T-helper 2 cell treated with Interferon-gamma antibody and Interleukin-4, amounts not matched to agents 5 μg/mL and 100 μg/mL, for 36 hours (primary cell): Measurements from ENCODE around the gene ATP9B.
"Not testable (repeated sequence)": the region's sequence is repeated elsewhere in the genome, so short reads cannot be mapped to it uniquely, and the experiment has no call there.

Source experiments
- DNase-seq: peaks from one replicate; pipeline ENCODE4 v3.0.0; 2021; ENCODE audit warnings: low spot score
- H3K27ac Mint-ChIP-seq: one replicate; pipeline ENCODE4 v1.8.0; 2021; ENCODE audit warnings: mild to moderate bottlenecking, mixed read lengths
- H3K27me3 Mint-ChIP-seq: one replicate; pipeline ENCODE4 v1.8.0; 2021; ENCODE audit warnings: low read depth, mixed read lengths
- H3K36me3 Mint-ChIP-seq: one replicate; pipeline ENCODE4 v1.8.0; 2021; ENCODE audit warnings: low read depth, mixed read lengths
- H3K4me1 Mint-ChIP-seq: one replicate; pipeline ENCODE4 v1.8.0; 2021; ENCODE audit warnings: low read depth, mixed read lengths
- H3K4me3 Mint-ChIP-seq: one replicate; pipeline ENCODE4 v1.8.0; 2022; ENCODE audit warnings: mild to moderate bottlenecking, moderate library complexity, mixed read lengths
- H3K9me3 Mint-ChIP-seq: one replicate; pipeline ENCODE4 v1.8.0; 2021; ENCODE audit warnings: mixed read lengths

ATP9B gene

DNA sequence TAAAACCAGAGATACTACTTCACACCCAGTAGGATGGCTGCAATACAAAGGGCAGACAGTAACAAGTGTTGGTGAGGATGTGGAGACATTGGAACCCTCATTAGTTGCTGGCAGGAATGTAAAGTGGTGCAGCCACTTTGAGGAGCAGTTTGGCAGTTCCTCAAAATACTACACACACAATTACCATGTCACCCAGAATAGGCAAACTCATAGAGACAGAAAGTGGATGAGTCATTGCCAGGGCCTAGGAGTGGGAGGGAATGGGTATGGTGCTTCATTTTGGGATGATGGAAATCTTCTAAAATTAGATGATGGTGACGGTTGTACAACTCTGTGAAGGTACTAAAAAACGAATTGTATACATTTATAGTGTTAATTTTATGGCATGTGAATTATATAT is 54.8 kb downstream of the ATP9B start:
- Mint-ChIP-seq H3K27me3 (no peaks in the 10 kb centered on the region), H3K9me3 (no peaks in the 10 kb centered on the region), H3K36me3 (peaks cover 23% of the 10 kb centered on the region), H3K4me3 (no peak overlapping the region), H3K4me1 (no peaks in the 10 kb centered on the region), H3K27ac (no peak overlapping the region)
- no peak for DNase-seq

- Mint-ChIP-seq H3K36me3 (peaks cover 10% of the 10 kb centered on the region), H3K27ac (no peak overlapping the region), H3K4me1 (no peaks in the 10 kb centered on the region), H3K4me3 (no peak overlapping the region), H3K9me3 (no peaks in the 10 kb centered on the region), H3K27me3 (no peaks in the 10 kb centered on the region)
- no peak for DNase-seq
These were observed 59.9 kb downstream of the ATP9B start for GRCh38 chr18:79129120-79129519.

DNA sequence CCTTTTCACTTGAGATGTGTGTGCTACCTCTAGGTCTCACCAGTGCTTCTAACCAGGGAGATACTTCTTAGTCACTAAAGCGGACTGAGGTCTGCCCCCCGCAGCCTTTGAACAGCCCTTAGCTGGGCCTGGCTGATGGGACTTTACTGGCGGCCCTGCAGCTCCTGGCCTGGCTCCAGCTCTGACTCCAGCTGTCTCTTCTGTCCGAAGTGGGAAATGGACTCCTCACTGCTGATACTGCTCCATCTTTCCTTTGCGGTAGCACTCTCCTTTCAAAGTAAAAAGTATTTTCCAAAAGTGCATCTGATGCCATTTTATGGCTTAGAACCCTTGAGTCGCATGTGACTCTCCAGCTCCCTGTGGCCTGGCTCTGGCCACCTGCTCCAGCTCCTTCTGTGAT is 64.5 kb downstream of the ATP9B start:
- no peaks in the 10 kb centered on the region for H3K27me3 Mint-ChIP-seq
- H3K36me3 Mint-ChIP-seq = peaks cover 3% of the 10 kb centered on the region
- peaks cover 2% of the 10 kb centered on the region for H3K4me1 Mint-ChIP-seq
- H3K27ac Mint-ChIP-seq = no peak overlapping the region
- H3K4me3 Mint-ChIP-seq = no peak overlapping the region
- no peak for DNase-seq
- H3K9me3 Mint-ChIP-seq = no peaks in the 10 kb centered on the region

GRCh38 chr18:79135924-79136323 is 66.7 kb downstream of the ATP9B start:
- Mint-ChIP-seq H3K27me3 (no peaks in the 10 kb centered on the region), H3K36me3 (peaks cover 3% of the 10 kb centered on the region), H3K9me3 (no peaks in the 10 kb centered on the region), H3K4me3 (no peak overlapping the region), H3K27ac (no peak overlapping the region), H3K4me1 (peaks cover 2% of the 10 kb centered on the region)
- no peak for DNase-seq

DNA sequence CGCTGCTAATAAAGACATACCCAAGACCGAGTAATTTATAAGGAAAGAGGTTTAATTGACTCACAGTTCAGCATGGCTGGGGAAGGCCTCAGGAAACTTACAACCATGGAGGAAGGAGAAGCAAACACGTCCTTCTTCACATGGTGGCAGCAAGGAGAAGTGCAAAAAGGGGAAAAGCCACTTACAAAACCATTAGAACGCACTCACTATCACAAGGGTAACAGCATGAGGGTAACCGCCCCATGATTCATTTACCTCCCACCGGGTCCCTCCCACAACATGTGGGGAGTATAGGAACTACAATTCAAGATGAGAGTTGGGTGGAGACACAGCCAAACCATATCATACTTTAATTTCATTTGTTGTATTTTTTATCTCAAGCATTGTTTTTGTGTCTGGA is 67.5 kb downstream of the ATP9B start:
- H3K27ac Mint-ChIP-seq = no peak overlapping the region

GRCh38 chr18:79139206-79139605 is 70.0 kb downstream of the ATP9B start:
- Mint-ChIP-seq H3K4me3 (no peak overlapping the region), H3K4me1 (peaks cover 2% of the 10 kb centered on the region), H3K27me3 (no peaks in the 10 kb centered on the region), H3K27ac (no peak overlapping the region), H3K36me3 (peaks cover 5% of the 10 kb centered on the region), H3K9me3 (no peaks in the 10 kb centered on the region)
- no peak for DNase-seq

More for the DNA sequence above, 67.5 kb downstream of the ATP9B start:
- H3K36me3 Mint-ChIP-seq = peaks cover 3% of the 10 kb centered on the region
- H3K9me3 Mint-ChIP-seq = no peaks in the 10 kb centered on the region
- no peak overlapping the region for H3K4me3 Mint-ChIP-seq
- peaks cover 2% of the 10 kb centered on the region for H3K4me1 Mint-ChIP-seq
- H3K27me3 Mint-ChIP-seq = no peaks in the 10 kb centered on the region
- no peak for DNase-seq

DNA sequence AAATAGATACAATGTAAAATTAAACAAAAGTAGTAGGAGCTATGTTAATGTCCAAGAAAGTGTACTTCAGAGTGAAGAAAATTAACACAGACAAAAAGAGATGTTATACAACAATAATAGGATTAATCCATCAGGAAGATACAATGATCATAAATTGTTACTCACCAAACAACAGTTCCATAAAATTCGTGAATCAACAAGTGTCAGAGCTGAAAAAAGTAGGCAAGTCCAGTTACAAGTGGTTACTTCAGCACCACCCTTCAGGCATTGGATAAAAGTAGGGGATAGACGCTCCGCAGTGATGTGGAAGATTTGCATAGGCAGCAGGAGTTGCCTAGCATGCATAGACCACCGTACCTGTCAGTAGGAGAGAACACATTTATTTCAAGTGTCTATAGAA is 77.8 kb downstream of the ATP9B start:
- Mint-ChIP-seq H3K4me3 (no peak overlapping the region), H3K27ac (no peak overlapping the region), H3K36me3 (peaks cover 9% of the 10 kb centered on the region), H3K4me1 (no peaks in the 10 kb centered on the region), H3K27me3 (no peaks in the 10 kb centered on the region), H3K9me3 (no peaks in the 10 kb centered on the region)
- no peak for DNase-seq

GRCh38 chr18:79151191-79151590 is 82.0 kb downstream of the ATP9B start:
- Mint-ChIP-seq H3K27ac (no peak overlapping the region), H3K36me3 (peaks cover 9% of the 10 kb centered on the region), H3K9me3 (no peaks in the 10 kb centered on the region), H3K4me1 (no peaks in the 10 kb centered on the region), H3K27me3 (no peaks in the 10 kb centered on the region), H3K4me3 (no peak overlapping the region)
- no peak for DNase-seq

DNA sequence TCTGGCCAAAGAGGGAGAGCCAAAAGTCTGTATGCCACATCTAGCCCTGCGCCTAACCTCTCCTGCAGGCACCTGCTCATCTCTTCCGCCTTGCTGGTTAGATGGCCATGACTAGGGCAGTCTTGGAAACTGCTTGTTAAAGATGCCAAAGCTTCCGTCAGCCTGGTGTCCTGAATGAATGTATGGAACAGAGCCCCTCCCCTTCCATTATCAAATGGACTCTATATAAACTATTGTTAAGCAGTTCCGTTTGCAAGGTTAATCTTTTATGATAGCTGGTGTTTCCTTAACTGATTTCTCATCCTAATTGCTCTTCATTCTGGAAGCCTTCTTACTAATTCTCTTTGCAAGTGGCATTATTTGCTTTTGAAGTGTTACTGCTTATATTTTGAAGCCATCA is 87.1 kb downstream of the ATP9B start:
- Mint-ChIP-seq H3K36me3 (peaks cover 17% of the 10 kb centered on the region), H3K27ac (no peak overlapping the region), H3K27me3 (no peaks in the 10 kb centered on the region), H3K4me1 (peaks cover 7% of the 10 kb centered on the region), H3K9me3 (no peaks in the 10 kb centered on the region), H3K4me3 (no peak overlapping the region)
- no peak for DNase-seq

DNA sequence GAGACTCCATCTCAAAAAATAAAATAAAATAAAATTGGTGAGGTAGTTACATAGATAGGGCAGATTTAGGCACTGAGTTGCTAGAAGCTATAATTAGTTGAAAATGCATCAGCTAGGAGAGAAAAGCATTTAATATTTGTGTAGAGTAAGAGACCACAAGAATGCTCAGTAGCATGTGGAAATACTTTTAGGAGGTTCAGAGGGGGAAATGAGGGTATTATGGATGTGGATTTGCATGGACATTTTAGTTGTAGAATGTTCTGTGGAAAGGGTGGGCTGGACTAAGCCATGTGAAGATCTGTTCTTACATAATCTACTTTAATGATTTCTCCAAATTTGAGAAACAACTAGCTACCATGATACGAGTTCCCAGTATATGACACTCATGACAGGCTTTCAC is 95.5 kb downstream of the ATP9B start:
- Mint-ChIP-seq H3K36me3 (peaks cover 3% of the 10 kb centered on the region), H3K4me1 (no peaks in the 10 kb centered on the region), H3K4me3 (no peak overlapping the region), H3K9me3 (no peaks in the 10 kb centered on the region), H3K27me3 (no peaks in the 10 kb centered on the region), H3K27ac (no peak overlapping the region)
- DNase-seq = no peak

DNA sequence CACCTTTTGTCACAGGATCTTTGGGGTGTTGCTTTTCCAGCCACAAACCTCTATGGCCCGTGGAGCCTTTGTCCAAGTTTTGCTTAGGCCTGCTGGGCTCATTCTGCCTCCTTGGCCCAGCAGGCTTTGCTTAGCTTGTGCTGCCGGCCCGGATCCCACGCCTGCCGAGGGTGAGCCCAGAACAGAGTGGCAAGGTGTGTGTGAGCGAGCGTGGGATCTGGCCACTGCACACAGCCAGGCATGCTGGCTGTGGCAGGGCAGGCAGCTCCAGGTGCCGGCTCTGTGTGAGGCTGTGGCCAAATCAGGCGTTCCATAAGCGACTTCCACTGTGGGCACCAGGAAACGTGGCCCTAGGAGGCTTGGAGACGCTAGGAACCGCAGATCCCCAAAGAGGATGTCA is 97.5 kb downstream of the ATP9B start:
- no peak for DNase-seq
- Mint-ChIP-seq H3K27me3 (no peaks in the 10 kb centered on the region), H3K4me1 (no peaks in the 10 kb centered on the region), H3K4me3 (no peak overlapping the region), H3K9me3 (no peaks in the 10 kb centered on the region), H3K27ac (no peak overlapping the region), H3K36me3 (peaks cover 3% of the 10 kb centered on the region)

DNA sequence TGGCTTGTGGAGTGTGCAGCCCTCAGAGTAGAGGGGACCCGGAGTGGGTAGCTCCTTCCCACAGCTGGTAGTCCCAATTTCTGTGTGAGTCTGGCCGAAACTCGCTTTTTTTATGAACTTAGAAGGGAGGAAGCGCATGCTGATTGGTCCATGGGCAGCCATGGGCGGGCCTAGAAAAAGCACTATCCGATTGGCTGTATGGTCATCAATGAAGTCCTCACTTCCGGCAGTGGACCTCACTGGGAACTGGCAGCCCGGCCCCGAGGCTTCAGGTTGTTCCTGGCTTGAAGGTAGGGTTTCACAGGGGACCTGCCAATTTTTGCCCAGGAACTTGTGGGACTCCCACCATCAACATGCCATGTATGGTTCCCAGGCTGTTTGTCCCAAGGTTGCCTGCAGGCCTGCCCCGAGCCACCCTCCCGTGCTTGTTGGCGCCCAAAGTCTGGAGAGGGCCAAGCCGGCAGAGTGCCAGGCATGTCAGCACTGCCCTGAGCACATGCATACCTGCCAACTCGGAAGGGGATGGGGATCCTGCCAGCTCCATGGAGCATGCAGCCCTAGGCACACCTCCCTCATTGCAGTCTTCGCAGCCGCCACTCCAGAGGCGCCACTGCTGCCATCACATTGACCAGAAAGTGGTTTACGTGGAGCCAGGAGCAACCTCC is 98.5 kb downstream of the ATP9B start:
- Mint-ChIP-seq H3K27ac (no peak overlapping the region), H3K36me3 (peaks cover 3% of the 10 kb centered on the region), H3K4me1 (no peaks in the 10 kb centered on the region), H3K9me3 (no peaks in the 10 kb centered on the region), H3K27me3 (no peaks in the 10 kb centered on the region), H3K4me3 (no peak overlapping the region)
- no peak for DNase-seq

GRCh38 chr18:79169958-79170555 is 100.9 kb downstream of the ATP9B start:
- Mint-ChIP-seq H3K4me1 (no peaks in the 10 kb centered on the region), H3K36me3 (peaks cover 5% of the 10 kb centered on the region), H3K27me3 (no peaks in the 10 kb centered on the region), H3K27ac (no peak overlapping the region), H3K4me3 (no peak overlapping the region), H3K9me3 (no peaks in the 10 kb centered on the region)
- no peak for DNase-seq

DNA sequence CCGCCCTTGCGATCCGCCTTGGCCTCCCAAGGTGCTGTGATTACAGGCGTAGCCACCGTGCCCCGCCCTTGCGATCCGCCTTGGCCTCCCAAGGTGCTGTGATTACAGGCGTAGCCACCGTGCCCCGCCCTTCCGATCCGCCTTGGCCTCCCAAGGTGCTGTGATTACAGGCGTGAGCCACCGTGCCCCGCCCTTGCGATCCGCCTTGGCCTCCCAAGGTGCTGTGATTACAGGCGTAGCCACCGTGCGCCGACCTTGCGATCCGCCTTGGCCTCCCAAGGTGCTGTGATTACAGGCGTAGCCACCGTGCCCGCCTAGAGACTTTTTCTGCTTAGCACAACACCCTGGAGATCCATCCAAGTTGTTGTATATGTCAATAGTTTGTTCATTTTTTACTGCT is 103.1 kb downstream of the ATP9B start:
- not testable (repeated sequence) for H3K27me3 Mint-ChIP-seq, DNase-seq, H3K4me1 Mint-ChIP-seq, H3K36me3 Mint-ChIP-seq, H3K9me3 Mint-ChIP-seq, H3K4me3 Mint-ChIP-seq, H3K27ac Mint-ChIP-seq

- DNase-seq = no peak
- H3K36me3 Mint-ChIP-seq = peaks cover 3% of the 10 kb centered on the region
- no peaks in the 10 kb centered on the region for H3K4me1 Mint-ChIP-seq
- no peaks in the 10 kb centered on the region for H3K27me3 Mint-ChIP-seq
- no peak overlapping the region for H3K27ac Mint-ChIP-seq
- H3K9me3 Mint-ChIP-seq = no peaks in the 10 kb centered on the region
- no peak overlapping the region for H3K4me3 Mint-ChIP-seq
These were observed 104.5 kb downstream of the ATP9B start for GRCh38 chr18:79173742-79174141.
